Prostate gland (tissue), 2 donors: Measurements from ENCODE around the gene PDE1C.

ENCODE experiments used
- POLR2AphosphoS5 ChIP-seq: sonication (generic); formaldehyde crosslinking; IDR thresholded peaks from one replicate; pipeline ENCODE4 v1.6.1; 2017; ENCODE audit warnings: antibody characterized with exemption
- TF ChIP-seq, protein P1 (sequence below), 4 experiments: fragments of 200-600 bp in 2 of 4; fragments of 450-650 bp in 2 of 4; sonication (generic) in 2 of 4; IDR thresholded peaks; 1 replicate in 3 of 4; 2 replicates in 1 of 4; pipeline ENCODE4 v1.5.1; 2016 to 2019; ENCODE audit warnings: antibody characterized with exemption in 4 of 4, mild to moderate bottlenecking in 2 of 4, moderate library complexity in 2 of 4

DNA sequence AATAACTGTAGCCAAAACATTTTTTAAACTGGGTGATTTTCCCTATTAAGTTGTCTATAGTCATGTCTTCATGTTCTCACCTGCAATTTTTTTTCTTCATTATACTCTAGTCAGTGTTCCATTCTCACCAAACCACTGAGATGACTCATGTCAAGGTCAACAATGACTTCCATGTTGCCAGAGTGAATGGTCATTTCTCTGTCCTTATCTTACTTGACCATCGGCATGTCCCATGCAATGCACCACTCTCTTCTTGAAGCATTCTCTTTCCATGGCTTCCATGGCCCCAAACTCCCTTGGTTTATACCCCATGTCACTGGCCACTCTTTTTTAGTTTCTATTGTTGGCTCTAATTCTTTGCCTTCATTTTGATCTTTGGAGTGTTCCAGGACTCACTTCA lies 209.3 kb downstream of the PDE1C start:
- TF ChIP-seq, protein P1, sequence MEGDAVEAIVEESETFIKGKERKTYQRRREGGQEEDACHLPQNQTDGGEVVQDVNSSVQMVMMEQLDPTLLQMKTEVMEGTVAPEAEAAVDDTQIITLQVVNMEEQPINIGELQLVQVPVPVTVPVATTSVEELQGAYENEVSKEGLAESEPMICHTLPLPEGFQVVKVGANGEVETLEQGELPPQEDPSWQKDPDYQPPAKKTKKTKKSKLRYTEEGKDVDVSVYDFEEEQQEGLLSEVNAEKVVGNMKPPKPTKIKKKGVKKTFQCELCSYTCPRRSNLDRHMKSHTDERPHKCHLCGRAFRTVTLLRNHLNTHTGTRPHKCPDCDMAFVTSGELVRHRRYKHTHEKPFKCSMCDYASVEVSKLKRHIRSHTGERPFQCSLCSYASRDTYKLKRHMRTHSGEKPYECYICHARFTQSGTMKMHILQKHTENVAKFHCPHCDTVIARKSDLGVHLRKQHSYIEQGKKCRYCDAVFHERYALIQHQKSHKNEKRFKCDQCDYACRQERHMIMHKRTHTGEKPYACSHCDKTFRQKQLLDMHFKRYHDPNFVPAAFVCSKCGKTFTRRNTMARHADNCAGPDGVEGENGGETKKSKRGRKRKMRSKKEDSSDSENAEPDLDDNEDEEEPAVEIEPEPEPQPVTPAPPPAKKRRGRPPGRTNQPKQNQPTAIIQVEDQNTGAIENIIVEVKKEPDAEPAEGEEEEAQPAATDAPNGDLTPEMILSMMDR (IDR thresholded peaks at IDR 0.05): no peak
- no peak for TF ChIP-seq POLR2AphosphoS5
